C4-2B (cell line): ENCODE measurements around the gene FCHSD2.

Experiments
- CTCF ChIP-seq: fragments of 450-650 bp; conservative IDR thresholded peaks from 2 replicates; pipeline ENCODE4 v1.5.1; 2017; ENCODE audit warnings: mild to moderate bottlenecking
- ZFX ChIP-seq: fragments of 450-650 bp; IDR thresholded peaks from 2 replicates; pipeline ENCODE4 v1.6.1; 2017

DNA sequence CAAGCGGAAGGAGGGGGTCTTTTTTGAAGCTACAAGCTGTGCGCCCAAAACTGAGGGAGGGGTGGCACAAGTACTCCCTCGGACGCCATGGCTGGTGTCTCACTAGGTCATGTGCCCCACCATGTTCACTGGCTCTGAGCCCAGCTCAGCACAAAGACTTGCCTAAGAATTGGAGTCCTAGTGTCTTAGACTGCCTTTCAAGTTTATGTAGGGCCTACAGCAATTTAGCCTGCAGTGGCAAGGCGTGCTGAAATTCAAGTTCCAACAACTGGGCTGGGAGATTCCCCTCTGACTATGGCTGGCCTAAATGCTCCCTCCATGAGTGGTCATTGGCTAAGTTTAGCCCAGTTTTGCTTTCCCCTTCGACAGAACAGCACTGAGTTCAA, 27.3 kb downstream of the FCHSD2 start:
- TF ChIP-seq CTCF, result no peak
- TF ChIP-seq ZFX, result no peak
